ENCODE results near the gene THAP7.

DNA sequence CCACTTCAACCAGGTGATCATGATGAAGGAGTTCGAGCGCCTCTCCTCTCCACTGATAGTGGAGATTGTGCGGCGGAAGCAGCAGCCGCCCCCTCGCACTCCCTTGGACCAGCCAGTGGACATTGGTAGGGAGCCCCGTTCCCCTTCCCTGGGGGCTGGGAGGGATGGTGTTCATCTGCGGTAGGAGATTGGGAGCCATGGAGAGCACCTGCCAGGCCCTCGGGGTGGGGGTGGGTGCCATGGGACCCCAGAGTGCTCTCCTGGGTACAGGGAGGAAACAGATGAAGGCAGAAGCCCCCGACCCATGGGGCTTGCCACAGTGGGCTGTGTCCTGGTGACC is 7.0 kb downstream of the THAP7 start:
- TF ChIP-seq ZNF274 (IDR thresholded peaks at IDR 0.05; ENCODE audit: low read depth, low read length) (no peak), SUZ12 (IDR thresholded peaks at IDR 0.05; ENCODE audit: extremely low read depth, insufficient read depth, insufficient read length) (no peak)
